ENCODE measurements around the gene SOX18.

DNA sequence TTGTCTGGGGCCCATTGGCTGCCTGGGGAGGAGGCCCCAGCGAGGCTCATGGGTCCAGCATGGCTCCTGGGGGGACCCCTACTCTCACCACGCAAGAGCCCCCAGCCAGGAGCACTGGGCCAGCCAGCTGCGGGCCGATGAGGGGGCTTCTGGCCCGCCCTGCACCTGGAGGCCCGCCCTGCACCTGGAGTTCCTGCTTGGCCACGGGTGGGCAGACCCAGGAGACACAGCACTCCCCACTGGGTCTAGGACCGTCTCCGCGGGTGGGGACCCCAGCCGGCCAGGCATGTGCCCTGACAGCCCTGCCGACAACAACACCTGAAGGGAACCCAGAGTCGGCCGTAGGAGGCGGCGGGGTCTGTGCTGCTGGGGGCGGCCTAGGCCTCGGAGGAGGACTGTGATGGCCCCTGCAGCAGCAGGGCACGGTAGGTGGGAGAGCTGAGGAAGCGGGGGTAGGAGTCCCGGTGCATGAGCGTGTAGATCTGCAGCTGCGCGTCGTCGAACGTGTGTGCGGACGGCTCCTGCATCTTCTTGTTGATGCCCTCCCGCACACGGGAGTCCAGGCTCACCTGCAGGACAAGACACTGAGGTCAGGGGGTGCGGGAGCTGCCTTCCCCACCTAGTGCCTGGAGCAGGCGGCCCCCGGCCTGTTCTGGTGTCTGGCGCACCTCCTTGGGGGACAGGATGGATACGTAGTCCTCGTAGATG is 24.2 kb upstream of the SOX18 start:
- TF ChIP-seq, protein P1, sequence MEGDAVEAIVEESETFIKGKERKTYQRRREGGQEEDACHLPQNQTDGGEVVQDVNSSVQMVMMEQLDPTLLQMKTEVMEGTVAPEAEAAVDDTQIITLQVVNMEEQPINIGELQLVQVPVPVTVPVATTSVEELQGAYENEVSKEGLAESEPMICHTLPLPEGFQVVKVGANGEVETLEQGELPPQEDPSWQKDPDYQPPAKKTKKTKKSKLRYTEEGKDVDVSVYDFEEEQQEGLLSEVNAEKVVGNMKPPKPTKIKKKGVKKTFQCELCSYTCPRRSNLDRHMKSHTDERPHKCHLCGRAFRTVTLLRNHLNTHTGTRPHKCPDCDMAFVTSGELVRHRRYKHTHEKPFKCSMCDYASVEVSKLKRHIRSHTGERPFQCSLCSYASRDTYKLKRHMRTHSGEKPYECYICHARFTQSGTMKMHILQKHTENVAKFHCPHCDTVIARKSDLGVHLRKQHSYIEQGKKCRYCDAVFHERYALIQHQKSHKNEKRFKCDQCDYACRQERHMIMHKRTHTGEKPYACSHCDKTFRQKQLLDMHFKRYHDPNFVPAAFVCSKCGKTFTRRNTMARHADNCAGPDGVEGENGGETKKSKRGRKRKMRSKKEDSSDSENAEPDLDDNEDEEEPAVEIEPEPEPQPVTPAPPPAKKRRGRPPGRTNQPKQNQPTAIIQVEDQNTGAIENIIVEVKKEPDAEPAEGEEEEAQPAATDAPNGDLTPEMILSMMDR (IDR thresholded peaks at IDR 0.05), result no peak
- no peak for TF ChIP-seq POLR2A (IDR thresholded peaks at IDR 0.05)

Data from thyroid gland (tissue), 4 donors.